IMR-90 (cell line): Measurements from ENCODE around the gene N4BP2.

ENCODE experiments used
- BHLHE40 ChIP-seq: fragments of 150-350 bp; IDR thresholded peaks from 2 replicates; pipeline ENCODE4 v1.6.1; 2016; ENCODE audit warnings: mild to moderate bottlenecking, low read depth, low read length
- CEBPB ChIP-seq: IDR thresholded peaks from 2 replicates; pipeline ENCODE4 v1.6.1; 2012; ENCODE audit warnings: low read depth, low read length, improper control_type of control experiment
- MAFK ChIP-seq: IDR thresholded peaks from 2 replicates; pipeline ENCODE4 v1.6.1; 2012; ENCODE audit warnings: low read depth, low read length, improper control_type of control experiment
- MAZ ChIP-seq: IDR thresholded peaks from 2 replicates; pipeline ENCODE4 v1.6.1; 2012; ENCODE audit warnings: low read depth, mild to moderate bottlenecking, low read length, improper control_type of control experiment, moderate library complexity, borderline replicate concordance
- MXI1 ChIP-seq: IDR thresholded peaks from 2 replicates; pipeline ENCODE4 v1.6.1; 2012; ENCODE audit warnings: low read depth, mild to moderate bottlenecking, low read length, moderate library complexity, borderline replicate concordance
- POLR2A ChIP-seq: IDR thresholded peaks from 2 replicates; pipeline ENCODE4 v1.6.1; 2012; ENCODE audit warnings: mild to moderate bottlenecking, low read depth, low read length
- RAD21 ChIP-seq: IDR thresholded peaks from 2 replicates; pipeline ENCODE4 v1.6.1; 2012; ENCODE audit warnings: low read length, improper control_type of control experiment
- RFX5 ChIP-seq: IDR thresholded peaks from 2 replicates; pipeline ENCODE4 v1.8.0; 2012; ENCODE audit warnings: low read depth, mild to moderate bottlenecking, low read length, moderate library complexity
- SMC3 ChIP-seq: fragments of 150-350 bp; IDR thresholded peaks from 2 replicates; pipeline ENCODE4 v1.6.1; 2016; ENCODE audit warnings: low read depth, mild to moderate bottlenecking, antibody characterized with exemption, low read length, moderate library complexity
- TF ChIP-seq, protein P1 (sequence below): conservative IDR thresholded peaks from 2 replicates; pipeline ENCODE4 v1.5.1; 2012; ENCODE audit warnings: mild to moderate bottlenecking, low read depth, low read length, improper control_type of control experiment

DNA sequence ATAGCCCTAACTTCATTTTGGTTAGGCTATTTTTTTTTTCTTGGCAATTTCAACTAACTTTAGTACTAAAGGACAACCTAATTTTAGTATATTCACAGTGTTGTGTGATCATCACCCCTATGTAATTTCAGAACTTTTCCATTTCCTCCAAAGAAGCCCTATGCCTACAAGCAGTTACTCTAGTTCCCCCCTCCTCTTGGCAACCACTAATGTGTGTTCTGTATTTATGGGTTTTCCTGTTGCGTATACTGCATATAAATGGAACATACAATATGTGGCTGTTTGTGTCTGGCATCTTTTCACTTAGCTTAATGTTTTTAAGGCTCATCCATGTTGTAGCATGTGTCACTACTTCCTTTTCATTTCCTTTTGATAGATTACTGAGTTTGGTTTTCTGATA is 57.6 kb downstream of the N4BP2 start:
- TF ChIP-seq, protein P1, sequence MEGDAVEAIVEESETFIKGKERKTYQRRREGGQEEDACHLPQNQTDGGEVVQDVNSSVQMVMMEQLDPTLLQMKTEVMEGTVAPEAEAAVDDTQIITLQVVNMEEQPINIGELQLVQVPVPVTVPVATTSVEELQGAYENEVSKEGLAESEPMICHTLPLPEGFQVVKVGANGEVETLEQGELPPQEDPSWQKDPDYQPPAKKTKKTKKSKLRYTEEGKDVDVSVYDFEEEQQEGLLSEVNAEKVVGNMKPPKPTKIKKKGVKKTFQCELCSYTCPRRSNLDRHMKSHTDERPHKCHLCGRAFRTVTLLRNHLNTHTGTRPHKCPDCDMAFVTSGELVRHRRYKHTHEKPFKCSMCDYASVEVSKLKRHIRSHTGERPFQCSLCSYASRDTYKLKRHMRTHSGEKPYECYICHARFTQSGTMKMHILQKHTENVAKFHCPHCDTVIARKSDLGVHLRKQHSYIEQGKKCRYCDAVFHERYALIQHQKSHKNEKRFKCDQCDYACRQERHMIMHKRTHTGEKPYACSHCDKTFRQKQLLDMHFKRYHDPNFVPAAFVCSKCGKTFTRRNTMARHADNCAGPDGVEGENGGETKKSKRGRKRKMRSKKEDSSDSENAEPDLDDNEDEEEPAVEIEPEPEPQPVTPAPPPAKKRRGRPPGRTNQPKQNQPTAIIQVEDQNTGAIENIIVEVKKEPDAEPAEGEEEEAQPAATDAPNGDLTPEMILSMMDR: no peak
- TF ChIP-seq MAFK (no peak), RFX5 (no peak), CEBPB (no peak), POLR2A (no peak), BHLHE40 (no peak), MXI1 (no peak), MAZ (no peak), RAD21 (no peak), SMC3 (no peak)
